Measurements from ENCODE around the gene PYGB.

PYGB gene

GRCh38 chr20:25282796-25283195 lies 34.9 kb downstream of the PYGB start:
- DNase-seq (ENCODE audit: low read depth, low spot score): no peak

GRCh38 chr20:25283221-25283951 lies 35.5 kb downstream of the PYGB start:
- no peak for DNase-seq (ENCODE audit: low read depth, low spot score)

DNA sequence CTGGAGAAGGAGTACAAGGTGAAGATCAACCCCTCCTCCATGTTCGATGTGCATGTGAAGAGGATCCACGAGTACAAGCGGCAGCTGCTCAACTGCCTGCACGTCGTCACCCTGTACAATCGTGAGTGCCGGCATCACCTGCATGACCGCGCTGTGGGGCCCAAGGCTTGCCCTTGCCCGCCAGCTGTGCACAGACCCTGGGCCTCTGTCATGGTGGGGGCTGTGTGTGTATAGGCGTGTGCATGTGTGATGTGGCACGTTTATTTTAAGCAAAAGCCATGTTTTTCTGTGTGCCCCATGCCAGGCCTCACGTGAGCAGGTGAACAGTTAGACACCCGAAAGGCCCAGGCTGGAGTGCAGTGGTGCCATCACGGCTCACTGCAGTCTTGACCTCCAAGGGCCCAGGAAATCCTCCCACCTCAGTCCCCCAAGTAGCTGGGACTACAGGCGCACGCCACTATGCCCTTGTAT lies 36.3 kb downstream of the PYGB start:
- DNase-seq (ENCODE audit: low read depth, low spot score): no peak

GRCh38 chr20:25285091-25285647 lies 37.3 kb downstream of the PYGB start:
- DNase-seq (ENCODE audit: low read depth, low spot score): no peak

DNA sequence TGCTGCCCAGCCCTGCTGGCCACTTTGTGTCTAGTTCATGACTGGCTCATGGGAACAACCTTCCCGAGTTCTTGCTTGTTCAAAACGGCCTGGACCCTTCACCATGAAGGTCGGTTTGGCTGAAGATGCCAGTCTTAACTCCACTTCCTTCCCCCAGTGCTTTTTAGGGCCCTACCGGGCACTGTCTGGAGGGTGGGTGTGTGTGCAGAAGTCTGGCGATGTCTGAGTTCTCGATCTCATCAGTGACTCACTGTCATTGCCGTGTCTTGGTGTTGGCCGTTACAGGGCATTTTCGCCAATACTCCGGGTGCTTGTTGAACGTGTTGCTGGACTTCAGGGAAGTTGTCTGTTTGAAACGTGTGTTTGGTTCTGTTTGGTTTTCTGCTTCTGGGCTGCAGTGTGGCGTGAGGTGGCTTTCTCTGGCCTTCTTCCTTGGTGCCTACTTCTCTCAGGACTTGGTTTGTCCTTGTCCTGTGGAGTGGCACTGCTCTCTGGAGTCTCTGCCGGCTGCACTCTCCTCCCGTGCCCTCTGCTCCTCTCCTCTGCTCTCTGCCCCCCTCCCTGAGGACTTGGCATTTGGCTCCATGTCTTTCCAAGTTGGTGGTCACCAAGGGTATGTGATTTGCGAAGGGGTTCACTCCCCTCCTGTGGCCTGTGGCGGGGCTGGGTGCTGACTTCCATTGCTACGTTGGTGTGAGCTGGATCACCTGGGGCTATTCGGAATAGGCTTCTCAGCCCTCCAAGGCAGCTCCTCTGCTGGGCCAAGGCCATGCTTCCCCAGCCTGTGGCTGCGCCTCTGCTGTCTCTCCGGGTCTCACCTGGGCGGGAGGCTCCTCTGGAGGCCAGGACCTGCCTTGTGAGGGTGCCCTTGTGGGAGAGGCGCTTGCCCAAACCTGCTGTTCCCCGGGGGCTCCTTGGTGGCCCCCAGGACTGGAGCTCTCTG lies 38.2 kb downstream of the PYGB start:
- no peak for DNase-seq (ENCODE audit: low read depth, low spot score)

DNA sequence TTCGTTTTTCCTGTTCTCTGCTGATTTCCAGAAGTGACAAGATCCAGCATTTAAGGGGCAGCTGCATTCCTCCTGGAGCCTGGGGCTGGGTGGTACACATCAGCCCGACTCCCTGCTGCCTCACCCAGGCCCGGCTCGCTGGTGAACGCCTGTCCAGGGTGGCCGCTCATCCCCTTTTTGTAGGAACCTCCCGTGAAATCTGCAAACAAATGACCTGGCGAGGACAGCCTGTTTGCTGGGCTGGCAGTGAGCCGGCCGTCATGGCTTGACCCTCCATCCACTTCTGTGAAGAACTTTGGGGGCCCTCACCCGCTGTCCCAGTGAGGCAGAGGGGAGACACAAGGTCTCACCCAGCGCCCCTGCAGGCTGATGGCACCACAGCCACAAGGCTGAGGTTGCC lies 39.0 kb downstream of the PYGB start:
- DNase-seq (ENCODE audit: low read depth, low spot score): no peak

DNA sequence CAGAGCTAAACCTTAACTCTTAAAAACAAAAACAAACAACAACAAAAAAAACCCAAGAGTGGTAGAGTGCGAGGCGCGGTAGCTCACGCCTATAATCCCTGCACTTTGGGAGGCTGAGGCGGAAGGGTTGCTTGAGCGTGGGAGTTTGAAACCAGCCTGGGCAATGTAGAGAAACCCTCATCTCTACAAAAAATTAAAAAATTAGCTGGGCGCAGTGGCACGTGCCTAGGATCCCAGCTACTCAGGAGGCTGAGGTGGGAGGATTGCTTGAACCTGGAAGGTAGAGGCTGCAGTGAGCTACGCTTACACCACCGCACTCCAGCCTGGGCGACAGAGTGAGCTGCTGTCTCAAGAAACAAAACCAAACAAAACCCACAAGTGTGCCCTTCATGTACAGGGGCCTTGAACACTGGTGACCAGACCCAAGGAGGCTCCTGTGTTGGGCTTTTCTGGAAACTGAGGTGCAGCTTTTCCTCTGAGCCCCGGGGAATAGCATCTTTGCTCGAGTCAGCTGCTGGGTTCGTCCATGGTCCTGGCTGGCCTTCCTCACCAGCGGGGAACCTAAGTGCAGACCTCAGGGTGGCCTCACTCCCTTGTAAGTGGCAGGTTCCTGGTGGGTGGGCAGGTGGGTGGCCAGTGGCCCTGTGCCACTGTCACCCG lies 39.9 kb downstream of the PYGB start:
- no peak for DNase-seq (ENCODE audit: low read depth, low spot score)

- no peak for DNase-seq (ENCODE audit: low read depth, low spot score)
Measured at GRCh38 chr20:25288291-25289181, 40.7 kb downstream of the PYGB start.

- no peak for DNase-seq (ENCODE audit: low read depth, low spot score)
Measured at GRCh38 chr20:25289886-25290597, 42.2 kb downstream of the PYGB start.

- DNase-seq (ENCODE audit: low read depth, low spot score): no peak
Measured at GRCh38 chr20:25290646-25291431, 43.0 kb downstream of the PYGB start.

- DNase-seq (ENCODE audit: low read depth, low spot score): no peak
Measured at GRCh38 chr20:25291432-25292133, 43.7 kb downstream of the PYGB start.

DNA sequence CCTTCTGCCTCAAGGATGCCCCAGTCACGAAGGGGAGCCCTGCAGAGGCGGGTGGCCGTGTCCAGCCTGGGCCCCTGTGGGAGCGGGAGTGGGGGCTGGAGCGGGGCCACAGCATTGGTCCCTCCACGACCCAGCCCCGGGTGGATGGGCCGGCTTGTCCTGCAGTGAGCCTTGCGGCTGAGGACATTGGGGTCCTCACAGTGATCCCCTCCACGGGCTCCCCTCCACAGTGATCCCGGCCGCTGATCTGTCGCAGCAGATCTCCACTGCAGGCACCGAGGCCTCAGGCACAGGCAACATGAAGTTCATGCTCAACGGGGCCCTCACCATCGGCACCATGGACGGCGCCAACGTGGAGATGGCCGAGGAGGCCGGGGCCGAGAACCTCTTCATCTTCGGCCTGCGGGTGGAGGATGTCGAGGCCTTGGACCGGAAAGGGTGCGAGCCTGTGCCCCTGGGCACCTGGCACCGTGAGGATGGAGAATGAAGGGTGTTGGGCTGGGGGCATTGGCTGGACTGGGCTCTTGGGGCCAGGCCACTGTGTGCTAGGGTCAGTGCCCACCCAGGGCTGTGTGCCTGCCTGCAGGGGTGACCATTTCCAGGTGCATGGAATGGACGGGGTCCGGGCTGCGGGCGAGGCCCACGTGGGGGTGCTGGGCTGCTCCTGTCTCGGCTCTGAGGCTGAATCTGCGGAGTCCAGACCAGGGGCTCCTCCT lies 44.4 kb downstream of the PYGB start:
- DNase-seq (ENCODE audit: low read depth, low spot score): no peak

DNA sequence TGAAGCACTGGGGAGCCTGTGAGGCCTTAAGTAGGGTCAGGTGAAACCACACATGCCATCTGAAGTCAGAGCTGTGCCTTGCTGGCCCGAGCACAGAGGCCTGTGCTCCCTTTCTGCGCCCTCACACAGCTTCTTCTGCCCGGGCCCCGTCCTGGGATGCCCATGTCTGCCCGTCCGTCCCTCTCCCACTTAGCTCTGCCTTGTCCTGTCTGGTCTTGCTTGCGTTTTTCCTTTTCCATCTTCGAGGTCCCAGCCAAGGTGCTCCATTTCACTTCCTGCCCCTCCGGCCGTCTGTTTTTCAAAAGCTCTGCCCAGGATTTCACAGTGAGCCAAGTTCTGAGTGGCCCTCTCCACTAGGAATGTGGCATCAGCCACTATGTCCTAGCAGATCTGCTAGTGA lies 45.6 kb downstream of the PYGB start:
- no peak for DNase-seq (ENCODE audit: low read depth, low spot score)

DNA sequence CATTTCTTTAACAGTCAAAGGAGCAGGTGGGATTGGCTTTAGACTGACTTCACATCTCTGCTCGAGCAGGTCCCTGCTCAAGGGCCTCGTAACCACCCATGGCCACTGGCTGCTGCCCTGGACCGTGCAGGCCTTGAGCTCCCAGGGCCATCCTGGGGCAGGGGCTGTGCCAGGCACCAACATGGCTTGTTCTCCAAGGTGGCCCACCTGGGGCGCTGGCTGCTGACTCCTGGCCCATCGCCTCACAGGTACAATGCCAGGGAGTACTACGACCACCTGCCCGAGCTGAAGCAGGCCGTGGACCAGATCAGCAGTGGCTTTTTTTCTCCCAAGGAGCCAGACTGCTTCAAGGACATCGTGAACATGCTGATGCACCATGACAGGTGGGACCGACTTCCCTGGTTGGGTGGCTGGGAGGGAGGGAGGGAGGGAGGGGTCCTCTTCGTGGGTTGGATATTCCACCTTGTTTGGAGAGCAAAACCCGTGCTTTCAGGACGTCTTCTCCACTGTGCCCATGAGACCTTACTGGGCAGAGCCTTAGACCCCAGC lies 46.1 kb downstream of the PYGB start:
- DNase-seq (ENCODE audit: low read depth, low spot score): no peak

DNA sequence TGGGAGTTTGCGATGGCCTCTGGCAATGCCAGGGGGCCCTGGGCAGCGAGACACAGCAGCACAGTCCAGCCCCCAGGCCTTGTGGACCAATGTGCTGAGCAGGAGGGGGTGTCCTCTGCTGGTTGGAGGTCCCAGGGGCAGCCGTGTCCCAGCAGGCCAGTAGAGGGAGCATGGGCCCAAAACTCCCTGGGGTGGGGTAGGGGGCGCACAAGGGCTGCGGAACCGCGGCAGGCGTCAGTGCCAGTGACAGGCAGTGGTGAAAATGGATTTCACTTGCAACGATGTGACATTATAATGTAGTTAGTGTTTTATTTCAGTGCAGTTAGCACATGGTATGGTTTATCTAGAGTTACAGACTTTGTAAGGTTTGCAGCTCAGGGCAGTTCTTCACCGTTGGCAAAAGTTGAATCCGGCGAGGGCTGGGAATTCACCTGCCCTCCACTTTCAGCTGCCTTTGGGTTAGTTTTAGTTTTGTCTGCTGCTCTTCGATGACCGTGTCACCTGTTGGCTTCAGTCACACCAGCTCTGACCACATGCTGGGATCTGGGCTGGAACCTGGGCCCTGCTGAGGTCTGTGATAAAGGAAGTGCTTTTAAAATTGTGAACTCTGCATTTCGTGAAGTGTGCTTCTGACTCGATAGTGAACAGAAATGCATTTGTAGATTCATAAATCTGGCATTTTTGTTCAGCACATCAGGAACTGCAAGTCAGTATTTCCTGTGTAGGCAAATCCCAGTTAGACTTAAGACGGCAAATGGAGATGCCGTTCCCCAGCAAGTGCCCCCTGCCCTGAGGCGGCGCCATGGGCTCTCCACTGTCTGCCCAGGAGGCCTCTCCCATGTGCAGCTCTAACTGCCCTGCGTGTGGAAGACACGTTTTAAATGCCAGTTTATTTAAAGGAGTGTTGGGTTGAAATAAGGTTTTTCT lies 46.8 kb downstream of the PYGB start:
- DNase-seq (ENCODE audit: low read depth, low spot score): no peak

DNA sequence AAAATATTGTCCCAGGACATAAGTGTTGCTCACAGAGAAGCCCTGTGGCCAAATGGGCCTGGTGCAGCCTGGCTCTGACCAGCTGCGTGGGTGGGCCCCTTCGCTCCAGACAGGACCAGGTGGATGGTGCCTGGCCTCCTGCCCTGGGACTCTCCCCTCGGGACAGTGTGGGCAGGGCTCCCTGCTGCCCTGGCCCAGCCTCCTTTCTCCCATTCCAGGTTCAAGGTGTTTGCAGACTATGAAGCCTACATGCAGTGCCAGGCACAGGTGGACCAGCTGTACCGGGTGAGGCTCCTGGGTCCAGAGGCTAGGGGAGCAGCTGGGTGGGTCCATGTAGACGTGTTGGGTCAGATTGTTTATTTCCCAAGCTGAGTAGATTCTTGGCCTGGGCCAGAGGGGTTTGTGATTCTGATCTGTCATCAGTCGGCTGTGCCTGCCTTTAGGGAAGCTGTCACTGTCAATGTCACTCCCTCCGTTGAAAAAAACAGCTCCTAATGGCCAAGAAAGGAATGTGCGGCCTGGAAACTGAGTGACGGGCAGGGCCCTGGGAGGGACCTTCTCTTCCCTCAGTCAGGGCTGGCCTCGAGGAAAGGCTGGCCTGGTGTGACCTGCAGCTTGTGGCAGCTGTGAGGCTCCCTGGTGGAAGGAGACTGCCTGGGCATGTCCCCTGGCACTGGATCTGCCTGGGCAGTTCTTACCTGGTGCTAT lies 47.7 kb downstream of the PYGB start:
- no peak for DNase-seq (ENCODE audit: low read depth, low spot score)
